Measurements from ENCODE around the gene DPM3. TPM values are rescaled to one million over a fixed set of nuclear protein-coding genes. Genes with fewer than 3 reads are reported as not detected.

DPM3 gene
- total and polyA plus RNA-seq, 2 experiments from 2014 or later = 13.6 to 71.4 TPM

GRCh38 chr1:155175927-155176371 lies 35.6 kb upstream of the DPM3 start:
- Histone ChIP-seq H3K4me1 (ENCODE audit: insufficient read depth) (peaks cover 18% of the 10 kb centered on the region), H3K9me2 (ENCODE audit: insufficient read depth) (no peaks in the 10 kb centered on the region), H3K27me3 (ENCODE audit: insufficient read depth) (no peaks in the 10 kb centered on the region), H3K79me2 (replicated peaks; ENCODE audit: insufficient read depth) (peaks cover 20% of the 10 kb centered on the region), H3K27ac (ENCODE audit: low read depth) (no peak overlapping the region), H2AFZ (no peak overlapping the region), H3K4me3 (0 out of 2 replicates have a peak overlapping the region, but pooled peaks have one; percentile 84), H3K36me3 (ENCODE audit: insufficient read depth) (peaks cover 20% of the 10 kb centered on the region; the same call in 1 of the 2 replicates), H3F3A (replicated peaks; ENCODE audit: low read depth) (peaks cover 22% of the 10 kb centered on the region), H3K4me2 (peak overlapping the region; percentile 100; the same call in 1 of the 2 replicates), H4K20me1 (replicated peaks; ENCODE audit: insufficient read depth) (no peaks in the 10 kb centered on the region)
- ATAC-seq = no peak
- Mint-ChIP-seq H3K27ac (no peak overlapping the region), H3K27me3 (ENCODE audit: insufficient read depth, low read depth, poor library complexity) (peaks cover 18% of the 10 kb centered on the region), H3K9me3 (peaks cover 4% of the 10 kb centered on the region), H3K36me3 (ENCODE audit: low read depth) (peaks cover 42% of the 10 kb centered on the region), H3K4me1 (peaks cover 25% of the 10 kb centered on the region), H3K4me3 (peak overlapping the region; percentile 86)
- DNase-seq (ENCODE audit: low spot score) = no peak
- TF ChIP-seq CTCF (conservative IDR thresholded peaks at IDR 0.05; ENCODE audit: low read depth in 2 of 2) = peak in 1 of 2 experiments; percentile 32; a peak in 1 of 4 replicates
- no peak for TF ChIP-seq EZH2 (IDR thresholded peaks at IDR 0.05; ENCODE audit: low read depth, unreplicated experiment)

DNA sequence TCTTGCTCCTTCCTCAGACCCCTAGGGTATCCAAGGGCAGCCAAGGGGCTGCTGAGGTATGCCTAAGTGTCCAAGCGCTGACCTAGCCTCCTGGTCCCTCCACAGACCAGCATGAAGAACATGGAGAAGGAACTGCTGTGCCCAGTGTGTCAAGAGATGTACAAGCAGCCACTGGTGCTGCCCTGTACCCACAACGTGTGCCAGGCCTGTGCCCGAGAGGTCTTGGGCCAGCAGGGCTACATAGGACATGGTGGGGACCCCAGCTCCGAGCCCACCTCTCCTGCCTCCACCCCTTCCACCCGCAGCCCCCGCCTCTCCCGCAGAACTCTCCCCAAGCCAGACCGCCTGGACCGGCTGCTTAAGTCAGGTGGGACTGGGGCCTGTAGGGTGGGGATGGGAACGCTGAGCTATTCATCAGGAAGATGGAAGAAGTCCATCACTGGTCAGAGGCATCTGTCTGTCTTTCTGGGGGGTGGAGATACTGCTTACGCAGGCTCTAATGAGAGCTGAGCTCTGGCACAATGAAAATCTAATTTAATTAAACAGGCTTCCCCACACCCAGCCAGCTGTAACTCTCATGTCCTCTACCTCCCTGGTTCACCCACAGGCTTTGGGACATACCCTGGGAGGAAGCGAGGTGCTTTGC lies 35.1 kb upstream of the DPM3 start:
- peaks cover 18% of the 10 kb centered on the region for H3K4me1 ChIP-seq (ENCODE audit: insufficient read depth)
- no peaks in the 10 kb centered on the region for H3K9me2 ChIP-seq (ENCODE audit: insufficient read depth)
- no peaks in the 10 kb centered on the region for H4K20me1 ChIP-seq (replicated peaks; ENCODE audit: insufficient read depth)
- H3K4me3 ChIP-seq = peak overlapping the region; percentile 84
- no peak overlapping the region for H2AFZ ChIP-seq
- peaks cover 18% of the 10 kb centered on the region for H3K27me3 Mint-ChIP-seq (ENCODE audit: insufficient read depth, low read depth, poor library complexity)
- H3K27ac ChIP-seq (ENCODE audit: low read depth) = no peak overlapping the region
- H3K36me3 ChIP-seq (ENCODE audit: insufficient read depth) = peaks cover 18% of the 10 kb centered on the region; the same call in 1 of the 2 replicates
- ATAC-seq = no peak
- H3K4me1 Mint-ChIP-seq = peaks cover 25% of the 10 kb centered on the region
- H3F3A ChIP-seq (replicated peaks; ENCODE audit: low read depth) = peaks cover 22% of the 10 kb centered on the region
- H3K27me3 ChIP-seq (ENCODE audit: insufficient read depth) = no peaks in the 10 kb centered on the region
- peak overlapping the region; percentile 100 for H3K4me2 ChIP-seq
- H3K36me3 Mint-ChIP-seq (ENCODE audit: low read depth) = peaks cover 44% of the 10 kb centered on the region
- peaks cover 4% of the 10 kb centered on the region for H3K9me3 Mint-ChIP-seq
- peaks cover 20% of the 10 kb centered on the region for H3K79me2 ChIP-seq (replicated peaks; ENCODE audit: insufficient read depth)
- DNase-seq (ENCODE audit: low spot score) = no peak
- peak overlapping the region; percentile 86 for H3K4me3 Mint-ChIP-seq
- no peak overlapping the region for H3K27ac Mint-ChIP-seq
- no peak for TF ChIP-seq JUNB (IDR thresholded peaks at IDR 0.05; ENCODE audit: unreplicated experiment)
- no peak for TF ChIP-seq STAT1 (IDR thresholded peaks at IDR 0.05; ENCODE audit: unreplicated experiment)
- no peak for TF ChIP-seq NANOG (IDR thresholded peaks at IDR 0.05; ENCODE audit: borderline replicate concordance)
- no peak for TF ChIP-seq CTCF (conservative IDR thresholded peaks at IDR 0.05; ENCODE audit: low read depth in 2 of 2)
- TF ChIP-seq, protein P1, sequence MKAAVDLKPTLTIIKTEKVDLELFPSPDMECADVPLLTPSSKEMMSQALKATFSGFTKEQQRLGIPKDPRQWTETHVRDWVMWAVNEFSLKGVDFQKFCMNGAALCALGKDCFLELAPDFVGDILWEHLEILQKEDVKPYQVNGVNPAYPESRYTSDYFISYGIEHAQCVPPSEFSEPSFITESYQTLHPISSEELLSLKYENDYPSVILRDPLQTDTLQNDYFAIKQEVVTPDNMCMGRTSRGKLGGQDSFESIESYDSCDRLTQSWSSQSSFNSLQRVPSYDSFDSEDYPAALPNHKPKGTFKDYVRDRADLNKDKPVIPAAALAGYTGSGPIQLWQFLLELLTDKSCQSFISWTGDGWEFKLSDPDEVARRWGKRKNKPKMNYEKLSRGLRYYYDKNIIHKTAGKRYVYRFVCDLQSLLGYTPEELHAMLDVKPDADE (IDR thresholded peaks at IDR 0.05) = no peak
- no peak for TF ChIP-seq ZNF331 (CRISPR knock-in tag; IDR thresholded peaks at IDR 0.05; ENCODE audit: low read depth)
- TF ChIP-seq ZNF114 (CRISPR knock-in tag; IDR thresholded peaks at IDR 0.05) = no peak
- TF ChIP-seq, protein P2, sequence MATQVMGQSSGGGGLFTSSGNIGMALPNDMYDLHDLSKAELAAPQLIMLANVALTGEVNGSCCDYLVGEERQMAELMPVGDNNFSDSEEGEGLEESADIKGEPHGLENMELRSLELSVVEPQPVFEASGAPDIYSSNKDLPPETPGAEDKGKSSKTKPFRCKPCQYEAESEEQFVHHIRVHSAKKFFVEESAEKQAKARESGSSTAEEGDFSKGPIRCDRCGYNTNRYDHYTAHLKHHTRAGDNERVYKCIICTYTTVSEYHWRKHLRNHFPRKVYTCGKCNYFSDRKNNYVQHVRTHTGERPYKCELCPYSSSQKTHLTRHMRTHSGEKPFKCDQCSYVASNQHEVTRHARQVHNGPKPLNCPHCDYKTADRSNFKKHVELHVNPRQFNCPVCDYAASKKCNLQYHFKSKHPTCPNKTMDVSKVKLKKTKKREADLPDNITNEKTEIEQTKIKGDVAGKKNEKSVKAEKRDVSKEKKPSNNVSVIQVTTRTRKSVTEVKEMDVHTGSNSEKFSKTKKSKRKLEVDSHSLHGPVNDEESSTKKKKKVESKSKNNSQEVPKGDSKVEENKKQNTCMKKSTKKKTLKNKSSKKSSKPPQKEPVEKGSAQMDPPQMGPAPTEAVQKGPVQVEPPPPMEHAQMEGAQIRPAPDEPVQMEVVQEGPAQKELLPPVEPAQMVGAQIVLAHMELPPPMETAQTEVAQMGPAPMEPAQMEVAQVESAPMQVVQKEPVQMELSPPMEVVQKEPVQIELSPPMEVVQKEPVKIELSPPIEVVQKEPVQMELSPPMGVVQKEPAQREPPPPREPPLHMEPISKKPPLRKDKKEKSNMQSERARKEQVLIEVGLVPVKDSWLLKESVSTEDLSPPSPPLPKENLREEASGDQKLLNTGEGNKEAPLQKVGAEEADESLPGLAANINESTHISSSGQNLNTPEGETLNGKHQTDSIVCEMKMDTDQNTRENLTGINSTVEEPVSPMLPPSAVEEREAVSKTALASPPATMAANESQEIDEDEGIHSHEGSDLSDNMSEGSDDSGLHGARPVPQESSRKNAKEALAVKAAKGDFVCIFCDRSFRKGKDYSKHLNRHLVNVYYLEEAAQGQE (IDR thresholded peaks at IDR 0.05; ENCODE audit: unreplicated experiment) = no peak
- TF ChIP-seq POLR2AphosphoS5 (IDR thresholded peaks at IDR 0.05; ENCODE audit: low read depth) = no peak
- TF ChIP-seq CREB1 (CRISPR knock-in tag; IDR thresholded peaks at IDR 0.05; ENCODE audit: low read depth) = no peak
- no peak for TF ChIP-seq EZH2 (IDR thresholded peaks at IDR 0.05; ENCODE audit: low read depth, unreplicated experiment)
- TF ChIP-seq EZH2phosphoT487 (IDR thresholded peaks at IDR 0.05; ENCODE audit: unreplicated experiment) = no peak
